SH-SY5Y (cell line): ENCODE results near the gene AHNAK.

Experiments
- GATA2 ChIP-seq: IDR thresholded peaks from 2 replicates; pipeline ENCODE4 v1.6.1; 2011; ENCODE audit warnings: mild to moderate bottlenecking, low read depth, low read length
- GATA3 ChIP-seq: IDR thresholded peaks from 2 replicates; pipeline ENCODE4 v1.6.1; 2011; ENCODE audit warnings: low read depth, mild to moderate bottlenecking, low read length, moderate library complexity

GRCh38 chr11:62573006-62573591 is 26.5 kb upstream of the AHNAK start:
- TF ChIP-seq GATA2: no peak
- no peak for TF ChIP-seq GATA3
